Activated gamma-delta T cell treated with Interleukin-2 at 50 U/mL for 16 hours (primary cell): Measurements from ENCODE around the gene GPR108.
"Not testable (repeated sequence)": the region's sequence is repeated elsewhere in the genome, so short reads cannot be mapped to it uniquely, and the experiment has no call there.

Experiments
- DNase-seq: peaks from one replicate; pipeline ENCODE4 v3.0.0-alpha.2; 2020

GPR108 gene

GRCh38 chr19:6760606-6761005, 23.2 kb upstream of the GPR108 start:
- DNase-seq, result no peak

- DNase-seq, result no peak
Observed at GRCh38 chr19:6754653-6755463, 17.5 kb upstream of the GPR108 start.

- no peak for DNase-seq
Observed at GRCh38 chr19:6754136-6754535, 16.8 kb upstream of the GPR108 start.

GRCh38 chr19:6753178-6754031, 16.0 kb upstream of the GPR108 start:
- peak; percentile 70 for DNase-seq

- DNase-seq, result no peak
Observed at GRCh38 chr19:6752256-6753177, 15.1 kb upstream of the GPR108 start.

GRCh38 chr19:6751189-6751588, 13.8 kb upstream of the GPR108 start:
- no peak for DNase-seq

- no peak for DNase-seq
Observed at GRCh38 chr19:6750062-6750461, 12.7 kb upstream of the GPR108 start.

- not testable (repeated sequence) for DNase-seq
Observed at GRCh38 chr19:6748543-6748942, 11.2 kb upstream of the GPR108 start.

- no peak for DNase-seq
Observed at GRCh38 chr19:6745965-6746364, 8.6 kb upstream of the GPR108 start.

- DNase-seq, result no peak
Observed at GRCh38 chr19:6744381-6745301, 7.3 kb upstream of the GPR108 start.

- DNase-seq, result no peak
Observed at GRCh38 chr19:6743714-6744380, 6.5 kb upstream of the GPR108 start.

- no peak for DNase-seq
Observed at GRCh38 chr19:6743066-6743465, 5.7 kb upstream of the GPR108 start.

GRCh38 chr19:6740589-6741343, 3.4 kb upstream of the GPR108 start:
- no peak for DNase-seq

- DNase-seq, result no peak
Observed at GRCh38 chr19:6739883-6740588, 2.7 kb upstream of the GPR108 start.

GRCh38 chr19:6739390-6739882, 2.1 kb upstream of the GPR108 start, which contains the start of gene TRIP10:
Gene TRIP10, plus strand, starts transcription at chr19:6739680. Its CDS starts 82 bp downstream, at chr19:6739762.
- peak; percentile 81 for DNase-seq

GRCh38 chr19:6738787-6739389, 1.5 kb upstream of the GPR108 start:
- DNase-seq, result no peak

GRCh38 chr19:6737873-6738786, 750 bp upstream of the GPR108 start:
- DNase-seq, result peak; percentile 72

- no peak for DNase-seq
Observed at GRCh38 chr19:6736917-6737283, 480 bp downstream of the GPR108 start.
